Measurements from ENCODE around the gene PROS1.

DNA sequence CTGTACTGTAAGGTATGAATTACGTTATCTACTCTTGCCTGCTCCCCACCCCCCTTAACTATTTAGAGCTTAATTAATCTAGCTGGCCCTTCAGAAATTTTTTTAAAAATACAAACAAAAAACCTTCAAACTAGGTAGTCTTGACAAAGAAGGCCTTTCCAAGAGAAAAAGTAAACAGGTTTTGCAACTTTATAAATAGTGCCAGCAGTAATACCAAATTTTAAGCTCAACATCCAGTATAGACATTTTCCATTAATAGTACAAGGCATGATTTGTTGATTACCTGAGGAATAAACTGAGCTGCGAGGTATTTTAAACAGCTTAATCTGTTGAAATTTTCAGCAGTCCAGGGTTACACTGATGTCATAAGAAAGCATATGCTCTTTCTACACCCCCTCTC is 34.6 kb upstream of the PROS1 start:
- TF ChIP-seq, protein P1, sequence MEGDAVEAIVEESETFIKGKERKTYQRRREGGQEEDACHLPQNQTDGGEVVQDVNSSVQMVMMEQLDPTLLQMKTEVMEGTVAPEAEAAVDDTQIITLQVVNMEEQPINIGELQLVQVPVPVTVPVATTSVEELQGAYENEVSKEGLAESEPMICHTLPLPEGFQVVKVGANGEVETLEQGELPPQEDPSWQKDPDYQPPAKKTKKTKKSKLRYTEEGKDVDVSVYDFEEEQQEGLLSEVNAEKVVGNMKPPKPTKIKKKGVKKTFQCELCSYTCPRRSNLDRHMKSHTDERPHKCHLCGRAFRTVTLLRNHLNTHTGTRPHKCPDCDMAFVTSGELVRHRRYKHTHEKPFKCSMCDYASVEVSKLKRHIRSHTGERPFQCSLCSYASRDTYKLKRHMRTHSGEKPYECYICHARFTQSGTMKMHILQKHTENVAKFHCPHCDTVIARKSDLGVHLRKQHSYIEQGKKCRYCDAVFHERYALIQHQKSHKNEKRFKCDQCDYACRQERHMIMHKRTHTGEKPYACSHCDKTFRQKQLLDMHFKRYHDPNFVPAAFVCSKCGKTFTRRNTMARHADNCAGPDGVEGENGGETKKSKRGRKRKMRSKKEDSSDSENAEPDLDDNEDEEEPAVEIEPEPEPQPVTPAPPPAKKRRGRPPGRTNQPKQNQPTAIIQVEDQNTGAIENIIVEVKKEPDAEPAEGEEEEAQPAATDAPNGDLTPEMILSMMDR (IDR thresholded peaks at IDR 0.05; ENCODE audit: low read depth, low read length): no peak
- TF ChIP-seq, protein P2, sequence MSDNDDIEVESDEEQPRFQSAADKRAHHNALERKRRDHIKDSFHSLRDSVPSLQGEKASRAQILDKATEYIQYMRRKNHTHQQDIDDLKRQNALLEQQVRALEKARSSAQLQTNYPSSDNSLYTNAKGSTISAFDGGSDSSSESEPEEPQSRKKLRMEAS (IDR thresholded peaks at IDR 0.05; ENCODE audit: low read depth, low read length): no peak
- no peak for TF ChIP-seq POLR2A (IDR thresholded peaks at IDR 0.05; ENCODE audit: extremely low read depth, insufficient read length)

Data from NB4 (cell line).